HepG2 (cell line): ENCODE measurements around the gene MYOCOS. TPM values are rescaled to one million over a fixed set of nuclear protein-coding genes. Genes with fewer than 3 reads are reported as not detected.

Experiments
- ATAC-seq: fragments of 200-7000 bp; cut with Tn5 transposase; 3 replicates; pipeline ENCODE4 v1.9.1; 2020; ENCODE audit warnings: mild to moderate bottlenecking, moderate library complexity
- BruUV-seq: library from RNA; stranded (reverse); fragments of 400-500 nt; replicated peaks from 2 replicates; lab custom pipeline; 2021; lab: Mats Ljungman, UMichigan
- CTCF ChIA-PET: fragments of 300-600 bp; formaldehyde crosslinking; extraction: SDS; loops from one replicate; lab custom pipeline; 2021; ENCODE audit warnings: low total read pairs, inconsistent platforms, low intra/inter-chr PET ratio; lab: Yijun Ruan, JAX
- POLR2A ChIA-PET: fragments of 350-600 bp; sonication (Branson Sonifier 250); formaldehyde crosslinking; loops from one replicate; lab custom pipeline; 2020; ENCODE audit warnings: antibody characterized with exemption, inconsistent platforms; lab: Yijun Ruan, JAX
- DNase-seq: peaks from one replicate; pipeline ENCODE4 v3.0.0-alpha.2; 2015; ENCODE audit warnings: low spot score
- FAIRE-seq: peaks from 3 replicates; lab custom pipeline; 2011; peaks lifted over from hg19 to GRCh38; lab: Jason Lieb, UNC
- H2AFZ ChIP-seq: one replicate; pipeline ENCODE4 v1.6.1; 2011; ENCODE audit warnings: low read length, inconsistent platforms
- H3K27ac ChIP-seq: fragments of 300-600 bp; 3 replicates; pipeline ENCODE4 v1.8.0; 2011; ENCODE audit warnings: mixed run types, mild to moderate bottlenecking, mixed read lengths, low read length, inconsistent platforms; ENCODE audit not compliant: insufficient read depth; ENCODE audit errors: extremely low read length
- H3K27me3 ChIP-seq, 2 experiments: fragments of 200-600 bp in 1 of 2; 2 replicates in 1 of 2; 3 replicates in 1 of 2; pipeline versions ENCODE4 v1.6.0 to v1.8.0; 2011; ENCODE audit warnings: low read length in 2 of 2, mild to moderate bottlenecking in 2 of 2, moderate library complexity in 2 of 2, inconsistent platforms in 1 of 2; ENCODE audit not compliant: insufficient read depth in 2 of 2, control insufficient read depth in 1 of 2
- H3K36me3 ChIP-seq, 2 experiments: fragments of 200-600 bp in 1 of 2; replicated peaks in 1 of 2; 2 replicates in 1 of 2; 3 replicates in 1 of 2; pipeline versions ENCODE4 v1.5.1 to v1.8.0; 2011; ENCODE audit warnings: low read length in 2 of 2, inconsistent platforms in 1 of 2; ENCODE audit not compliant: insufficient read depth in 2 of 2, control insufficient read depth in 1 of 2
- H3K4me1 ChIP-seq: 2 replicates; pipeline ENCODE4 v1.5.1; 2012; ENCODE audit warnings: low read length, inconsistent platforms; ENCODE audit not compliant: insufficient read depth
- H3K4me2 ChIP-seq: 2 replicates; pipeline ENCODE4 v1.6.0; 2011; ENCODE audit warnings: low read depth, low read length, inconsistent platforms
- H3K4me3 ChIP-seq, 3 experiments: fragments of 200-600 bp in 1 of 3; sonication (generic), shearing (Covaris generic) in 1 of 3; replicated peaks in 1 of 3; 2 replicates each; pipeline ENCODE4 v1.5.1; 2011 to 2016; ENCODE audit warnings: low read length in 3 of 3, inconsistent platforms in 2 of 3, low read depth in 2 of 3, mild to moderate bottlenecking in 2 of 3, control low read depth in 1 of 3, mixed read lengths in 1 of 3; ENCODE audit not compliant: insufficient read depth in 1 of 3
- H3K79me2 ChIP-seq: one replicate; pipeline ENCODE4 v1.6.1; 2011; ENCODE audit warnings: low read length, inconsistent platforms; ENCODE audit not compliant: insufficient read depth
- H3K9ac ChIP-seq: 2 replicates; pipeline ENCODE4 v1.6.0; 2011; ENCODE audit warnings: mild to moderate bottlenecking, low read depth, low read length, inconsistent platforms; ENCODE audit not compliant: insufficient read depth
- H3K9me3 ChIP-seq: 2 replicates; pipeline ENCODE4 v1.5.1; 2012; ENCODE audit warnings: mild to moderate bottlenecking, low read length
- H4K20me1 ChIP-seq: 2 replicates; pipeline ENCODE4 v1.6.0; 2011; ENCODE audit warnings: inconsistent platforms, mild to moderate bottlenecking, low read length, moderate library complexity; ENCODE audit not compliant: insufficient read depth
- CBX2 ChIP-seq, 2 experiments: fragments of 200-600 bp in 1 of 2; sonication (generic); formaldehyde crosslinking in 1 of 2; IDR thresholded peaks; 2 replicates each; pipeline versions ENCODE4 v1.7.0 to v1.8.1; 2018 to 2022; ENCODE audit warnings: low read depth in 2 of 2, low read length in 1 of 2, mild to moderate bottlenecking in 1 of 2, missing genetic modification reagents in 1 of 2
- POLR2G ChIP-seq: fragments of 200-400 bp; formaldehyde crosslinking; IDR thresholded peaks from 2 replicates; pipeline ENCODE4 v1.6.1; 2018; ENCODE audit warnings: mild to moderate bottlenecking, low read depth, low read length, moderate library complexity
- SP1 ChIP-seq, 2 experiments: fragments of 450-650 bp in 1 of 2; sonication (generic) in 1 of 2; formaldehyde crosslinking in 1 of 2; IDR thresholded peaks; 2 replicates each; pipeline versions ENCODE4 v1.4.0 to v1.6.1; 2016 to 2020; ENCODE audit warnings: missing genetic modification reagents in 1 of 2
- SP2 ChIP-seq: sonication (generic); formaldehyde crosslinking; IDR thresholded peaks from 2 replicates; pipeline ENCODE4 v1.5.1; 2020; ENCODE audit warnings: mild to moderate bottlenecking, missing genetic modification reagents
- SPEN ChIP-seq: sonication (generic); formaldehyde crosslinking; IDR thresholded peaks from 2 replicates; pipeline ENCODE4 v1.5.1; 2020; ENCODE audit warnings: low read depth, mild to moderate bottlenecking, missing genetic modification reagents
- WGBS: methylation state at CpG from one replicate; pipeline ENCODE4 v1.1.6; 2017; ENCODE audit warnings: low lambda C conversion rate; 5-methylcytosine and 5-hydroxymethylcytosine counted together
- in situ Hi-C: cut with HindIII; loops from 2 replicates; pipeline ENCODE4 v1.10.0; 2017; ENCODE audit warnings: low pct_unique_long_range_greater_than_20kb; ENCODE audit not compliant: extremely low pct_ligation_motif_present
- intact Hi-C: fragments of 100-400 bp; cut with micrococcal nuclease; formaldehyde crosslinking; loops from one replicate; pipeline ENCODE4 v1.10.0; 2022; ENCODE audit not compliant: unreplicated experiment
- polyA plus RNA-seq, 8 experiments: library from polyadenylated mRNA; depleted of rRNA in 3 of 8; stranded (reverse) in 7 of 8; unstranded in 1 of 8; fragments of >200 nt; fragmentation: Illumina TruSeq in 4 of 8; extraction: Trizol in 4 of 8; gene quantifications; 2 replicates each; pipeline versions ENCODE4 v1.2.1 to v1.2.3, GENCODE V29; 2011 to 2016; ENCODE audit warnings: low read depth in 4 of 8, missing spikeins in 1 of 8, mixed read lengths in 1 of 8; ENCODE audit not compliant: insufficient read depth in 1 of 8
- total RNA-seq, 5 experiments: library from RNA; depleted of rRNA; stranded (reverse); fragments of >200 nt; fragmentation: Illumina TruSeq; extraction: Trizol; gene quantifications; 2 replicates each; pipeline ENCODE4 v1.2.3, GENCODE V29; 2016; ENCODE audit warnings: low read depth in 1 of 5
- TF ChIP-seq, protein P1 (sequence below): sonication (generic); formaldehyde crosslinking; IDR thresholded peaks from 2 replicates; pipeline ENCODE4 v1.4.0; 2020; ENCODE audit warnings: missing genetic modification reagents
- TF ChIP-seq, protein P2 (sequence below): sonication (generic); formaldehyde crosslinking; IDR thresholded peaks from 2 replicates; pipeline ENCODE4 v1.4.0; 2020; ENCODE audit warnings: mild to moderate bottlenecking, low read depth, missing genetic modification reagents
- TF ChIP-seq, protein P3 (sequence below): IDR thresholded peaks from 2 replicates; pipeline ENCODE4 v1.6.1; 2016; ENCODE audit warnings: missing compliant biosample characterization, missing genetic modification reagents, borderline replicate concordance

Gene MYOCOS
- total and polyA plus RNA-seq, 2 of the 13 experiments (the other 11 are each of a cell fraction or from before 2014, with no cell fraction given): not detected

- FAIRE-seq (no peak), DNase-seq (no peak), ATAC-seq (no peak)
- H3K4me3 ChIP-seq: no peak overlapping the region
- H3K4me2 ChIP-seq: no peak overlapping the region
- ChIA-PET CTCF (no interaction called here), POLR2A (no interaction called here)
- TF ChIP-seq SPEN (CRISPR knock-in tag) (no peak), POLR2G (no peak), SP1 (IDR thresholded peaks at IDR 0.05) (no peak), SP1 (CRISPR knock-in tag; IDR thresholded peaks at IDR 0.05) (no peak), SP2 (no peak), CBX2 (IDR thresholded peaks at IDR 0.05; ENCODE audit: low read depth, low read length) (no peak), CBX2 (CRISPR knock-in tag; IDR thresholded peaks at IDR 0.05; ENCODE audit: low read depth) (no peak)
- TF ChIP-seq, protein P1, sequence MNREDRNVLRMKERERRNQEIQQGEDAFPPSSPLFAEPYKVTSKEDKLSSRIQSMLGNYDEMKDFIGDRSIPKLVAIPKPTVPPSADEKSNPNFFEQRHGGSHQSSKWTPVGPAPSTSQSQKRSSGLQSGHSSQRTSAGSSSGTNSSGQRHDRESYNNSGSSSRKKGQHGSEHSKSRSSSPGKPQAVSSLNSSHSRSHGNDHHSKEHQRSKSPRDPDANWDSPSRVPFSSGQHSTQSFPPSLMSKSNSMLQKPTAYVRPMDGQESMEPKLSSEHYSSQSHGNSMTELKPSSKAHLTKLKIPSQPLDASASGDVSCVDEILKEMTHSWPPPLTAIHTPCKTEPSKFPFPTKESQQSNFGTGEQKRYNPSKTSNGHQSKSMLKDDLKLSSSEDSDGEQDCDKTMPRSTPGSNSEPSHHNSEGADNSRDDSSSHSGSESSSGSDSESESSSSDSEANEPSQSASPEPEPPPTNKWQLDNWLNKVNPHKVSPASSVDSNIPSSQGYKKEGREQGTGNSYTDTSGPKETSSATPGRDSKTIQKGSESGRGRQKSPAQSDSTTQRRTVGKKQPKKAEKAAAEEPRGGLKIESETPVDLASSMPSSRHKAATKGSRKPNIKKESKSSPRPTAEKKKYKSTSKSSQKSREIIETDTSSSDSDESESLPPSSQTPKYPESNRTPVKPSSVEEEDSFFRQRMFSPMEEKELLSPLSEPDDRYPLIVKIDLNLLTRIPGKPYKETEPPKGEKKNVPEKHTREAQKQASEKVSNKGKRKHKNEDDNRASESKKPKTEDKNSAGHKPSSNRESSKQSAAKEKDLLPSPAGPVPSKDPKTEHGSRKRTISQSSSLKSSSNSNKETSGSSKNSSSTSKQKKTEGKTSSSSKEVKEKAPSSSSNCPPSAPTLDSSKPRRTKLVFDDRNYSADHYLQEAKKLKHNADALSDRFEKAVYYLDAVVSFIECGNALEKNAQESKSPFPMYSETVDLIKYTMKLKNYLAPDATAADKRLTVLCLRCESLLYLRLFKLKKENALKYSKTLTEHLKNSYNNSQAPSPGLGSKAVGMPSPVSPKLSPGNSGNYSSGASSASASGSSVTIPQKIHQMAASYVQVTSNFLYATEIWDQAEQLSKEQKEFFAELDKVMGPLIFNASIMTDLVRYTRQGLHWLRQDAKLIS (CRISPR knock-in tag): no peak
- TF ChIP-seq, protein P2, sequence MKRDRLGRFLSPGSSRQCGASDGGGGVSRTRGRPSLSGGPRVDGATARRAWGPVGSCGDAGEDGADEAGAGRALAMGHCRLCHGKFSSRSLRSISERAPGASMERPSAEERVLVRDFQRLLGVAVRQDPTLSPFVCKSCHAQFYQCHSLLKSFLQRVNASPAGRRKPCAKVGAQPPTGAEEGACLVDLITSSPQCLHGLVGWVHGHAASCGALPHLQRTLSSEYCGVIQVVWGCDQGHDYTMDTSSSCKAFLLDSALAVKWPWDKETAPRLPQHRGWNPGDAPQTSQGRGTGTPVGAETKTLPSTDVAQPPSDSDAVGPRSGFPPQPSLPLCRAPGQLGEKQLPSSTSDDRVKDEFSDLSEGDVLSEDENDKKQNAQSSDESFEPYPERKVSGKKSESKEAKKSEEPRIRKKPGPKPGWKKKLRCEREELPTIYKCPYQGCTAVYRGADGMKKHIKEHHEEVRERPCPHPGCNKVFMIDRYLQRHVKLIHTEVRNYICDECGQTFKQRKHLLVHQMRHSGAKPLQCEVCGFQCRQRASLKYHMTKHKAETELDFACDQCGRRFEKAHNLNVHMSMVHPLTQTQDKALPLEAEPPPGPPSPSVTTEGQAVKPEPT (CRISPR knock-in tag): no peak
- TF ChIP-seq, protein P3, sequence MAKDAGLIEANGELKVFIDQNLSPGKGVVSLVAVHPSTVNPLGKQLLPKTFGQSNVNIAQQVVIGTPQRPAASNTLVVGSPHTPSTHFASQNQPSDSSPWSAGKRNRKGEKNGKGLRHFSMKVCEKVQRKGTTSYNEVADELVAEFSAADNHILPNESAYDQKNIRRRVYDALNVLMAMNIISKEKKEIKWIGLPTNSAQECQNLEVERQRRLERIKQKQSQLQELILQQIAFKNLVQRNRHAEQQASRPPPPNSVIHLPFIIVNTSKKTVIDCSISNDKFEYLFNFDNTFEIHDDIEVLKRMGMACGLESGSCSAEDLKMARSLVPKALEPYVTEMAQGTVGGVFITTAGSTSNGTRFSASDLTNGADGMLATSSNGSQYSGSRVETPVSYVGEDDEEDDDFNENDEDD: no peak
- in situ Hi-C loops: no loop called here
- BruUV-seq: no TSS peak
- H3K4me1 ChIP-seq: peaks cover 21% of the 10 kb centered on the region
- H3K9ac ChIP-seq: no peak overlapping the region
- H3K27me3 ChIP-seq: no peaks in the 10 kb centered on the region; a peak in 2 of 5 replicates
- H3K9me3 ChIP-seq: no peaks in the 10 kb centered on the region
- H3K27ac ChIP-seq: no peak overlapping the region
- no peak overlapping the region for H2AFZ ChIP-seq
- no peaks in the 10 kb centered on the region for H4K20me1 ChIP-seq
- no CpG with 5 or more reads among the region's 1 CpG for WGBS
- H3K79me2 ChIP-seq: no peaks in the 10 kb centered on the region
- intact Hi-C loops: no loop called here
- no peaks in the 10 kb centered on the region for H3K36me3 ChIP-seq
These were observed 3.2 kb downstream of the MYOCOS start for GRCh38 chr1:171625225-171625624.
